HG03571 (cell line): ENCODE data around the gene FGF6.
"Not testable (repeated sequence)": the region's sequence is repeated elsewhere in the genome, so short reads cannot be mapped to it uniquely, and the experiment has no call there.

ENCODE experiments used
- ATAC-seq: cut with Tn5 transposase; IDR thresholded peaks from one replicate; pipeline ENCODE4 v1.9.1; 2021; ENCODE audit not compliant: unreplicated experiment

The FGF6 gene, protein sequence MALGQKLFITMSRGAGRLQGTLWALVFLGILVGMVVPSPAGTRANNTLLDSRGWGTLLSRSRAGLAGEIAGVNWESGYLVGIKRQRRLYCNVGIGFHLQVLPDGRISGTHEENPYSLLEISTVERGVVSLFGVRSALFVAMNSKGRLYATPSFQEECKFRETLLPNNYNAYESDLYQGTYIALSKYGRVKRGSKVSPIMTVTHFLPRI

DNA sequence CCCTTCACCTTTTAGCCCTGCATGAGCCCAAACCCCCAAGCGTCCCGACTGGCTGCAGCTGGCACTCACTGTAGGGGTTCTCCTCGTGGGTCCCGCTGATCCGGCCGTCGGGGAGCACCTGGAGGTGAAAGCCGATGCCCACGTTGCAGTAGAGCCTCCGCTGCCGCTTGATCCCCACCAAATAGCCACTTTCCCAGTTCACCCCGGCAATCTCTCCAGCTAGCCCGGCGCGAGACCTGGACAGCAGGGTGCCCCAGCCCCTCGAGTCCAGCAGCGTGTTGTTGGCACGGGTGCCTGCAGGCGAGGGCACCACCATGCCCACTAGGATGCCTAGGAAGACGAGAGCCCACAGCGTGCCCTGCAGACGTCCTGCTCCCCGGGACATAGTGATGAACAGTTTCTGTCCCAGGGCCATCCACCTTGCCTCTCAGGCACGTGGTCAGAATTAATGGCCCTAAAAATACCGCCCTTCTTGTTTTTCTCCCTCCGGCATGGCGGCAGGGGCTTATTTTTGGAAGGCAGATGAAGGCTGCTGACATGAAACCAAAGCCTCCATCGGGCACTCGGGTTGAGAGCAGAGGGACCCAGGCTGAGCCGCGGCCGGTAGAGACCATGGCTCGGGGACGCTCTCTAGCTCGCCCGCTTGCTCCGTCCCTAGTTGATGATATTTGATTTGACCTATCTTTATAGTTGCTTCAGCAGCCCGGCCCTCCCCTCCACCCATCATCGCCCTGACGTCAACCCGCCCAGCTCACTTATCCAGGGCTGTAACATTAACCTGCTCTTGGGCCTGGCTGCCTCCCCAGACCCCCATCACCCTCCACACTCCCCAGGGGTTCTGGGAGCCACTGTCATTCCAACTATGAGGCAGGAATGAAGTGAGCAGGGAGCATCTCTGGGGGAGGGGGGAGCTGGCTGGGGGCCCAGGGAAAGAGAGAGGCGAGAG lies at the start of gene FGF6:
Gene FGF6, minus strand, starts transcription at position 660 of the 946 bp plus-strand sequence. Its CDS starts 245 bp downstream, at position 415.
- no peak for ATAC-seq

DNA sequence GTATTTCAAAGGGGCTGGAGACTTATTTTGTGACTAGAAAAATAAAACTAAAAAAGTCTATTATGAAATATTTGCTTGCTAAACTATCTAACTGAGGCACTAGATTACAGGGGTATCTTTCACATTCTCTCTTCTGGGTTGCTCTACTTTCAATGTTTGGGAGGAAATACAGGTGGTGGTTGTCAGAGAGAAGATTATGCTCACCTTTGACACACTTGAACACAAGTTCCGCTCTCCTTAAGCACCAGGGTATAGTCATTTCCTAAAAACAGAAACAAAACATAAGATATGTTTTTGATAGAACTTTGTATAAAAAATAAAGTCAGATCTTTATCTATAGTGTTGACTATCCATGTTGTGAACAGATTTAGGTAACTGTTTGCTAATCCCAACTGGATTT lies 45.4 kb upstream of the FGF6 start:
- ATAC-seq, result no peak

DNA sequence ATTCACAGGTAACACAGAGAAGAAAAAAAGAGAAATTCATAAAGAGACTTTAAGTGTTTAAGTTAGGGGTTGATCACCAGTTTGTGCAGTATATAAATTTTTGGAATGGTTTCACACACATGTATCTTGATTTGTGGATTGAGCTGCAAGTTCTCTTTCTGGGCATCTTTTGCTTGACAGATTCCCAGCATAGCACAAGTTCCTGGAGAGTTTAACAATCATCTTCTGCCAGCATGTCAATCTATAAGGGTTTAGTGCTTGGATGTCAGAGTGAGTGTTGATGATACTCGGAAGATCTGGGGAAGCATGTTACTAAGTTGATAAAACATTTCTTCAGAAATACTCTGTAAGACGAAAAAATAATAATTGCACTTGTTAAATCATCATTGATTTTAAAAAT lies 43.9 kb upstream of the FGF6 start:
- no peak for ATAC-seq

DNA sequence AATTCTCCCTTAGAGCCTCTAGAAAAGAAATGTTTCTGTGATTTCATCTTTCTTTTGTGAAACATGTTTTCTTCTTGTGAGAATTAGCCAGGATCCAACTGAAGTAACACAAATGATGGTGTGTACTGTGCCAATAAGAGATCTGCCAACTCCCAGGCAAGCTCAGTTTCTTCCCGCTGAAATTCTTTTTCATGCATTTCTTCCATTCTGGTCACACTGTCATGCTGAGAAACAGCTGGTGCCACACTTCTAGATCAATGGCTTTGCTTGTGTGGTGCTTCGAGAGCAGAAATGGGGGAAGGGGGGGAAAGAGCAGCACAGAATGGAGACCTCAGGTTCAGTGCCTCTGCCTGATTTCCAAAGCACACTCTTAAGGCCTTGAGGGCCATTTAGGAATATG lies 41.4 kb upstream of the FGF6 start:
- ATAC-seq, result no peak

DNA sequence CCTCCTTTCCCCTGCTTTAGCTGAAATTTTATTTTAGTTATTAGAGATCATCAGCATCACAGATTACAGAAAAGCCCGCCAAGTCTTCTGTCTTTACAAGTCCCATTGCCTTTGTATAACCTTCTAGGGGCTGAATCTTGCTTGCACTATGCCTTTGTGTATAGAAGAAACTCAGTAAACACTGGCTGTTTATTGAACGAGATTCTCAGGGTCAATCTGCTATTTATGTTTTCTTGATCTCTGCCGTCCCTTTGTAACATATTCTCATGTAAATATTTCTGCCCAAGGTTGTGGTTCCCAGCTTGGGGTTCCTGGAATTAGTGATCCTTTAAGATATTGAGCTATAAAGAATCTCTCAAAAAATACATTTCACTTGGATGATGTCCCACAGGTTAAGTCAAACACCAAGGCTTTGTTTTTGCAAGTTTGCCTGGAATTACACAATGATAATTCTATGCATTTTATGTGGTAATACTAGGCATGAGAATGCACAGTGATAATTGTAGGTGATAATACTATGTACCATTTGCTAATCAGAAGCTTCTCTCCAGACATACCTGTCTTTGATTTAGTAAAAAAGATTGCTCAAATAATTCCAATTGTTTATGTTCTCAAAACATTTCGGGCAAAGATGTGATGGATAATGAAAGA lies 40.6 kb upstream of the FGF6 start:
- no peak for ATAC-seq

DNA sequence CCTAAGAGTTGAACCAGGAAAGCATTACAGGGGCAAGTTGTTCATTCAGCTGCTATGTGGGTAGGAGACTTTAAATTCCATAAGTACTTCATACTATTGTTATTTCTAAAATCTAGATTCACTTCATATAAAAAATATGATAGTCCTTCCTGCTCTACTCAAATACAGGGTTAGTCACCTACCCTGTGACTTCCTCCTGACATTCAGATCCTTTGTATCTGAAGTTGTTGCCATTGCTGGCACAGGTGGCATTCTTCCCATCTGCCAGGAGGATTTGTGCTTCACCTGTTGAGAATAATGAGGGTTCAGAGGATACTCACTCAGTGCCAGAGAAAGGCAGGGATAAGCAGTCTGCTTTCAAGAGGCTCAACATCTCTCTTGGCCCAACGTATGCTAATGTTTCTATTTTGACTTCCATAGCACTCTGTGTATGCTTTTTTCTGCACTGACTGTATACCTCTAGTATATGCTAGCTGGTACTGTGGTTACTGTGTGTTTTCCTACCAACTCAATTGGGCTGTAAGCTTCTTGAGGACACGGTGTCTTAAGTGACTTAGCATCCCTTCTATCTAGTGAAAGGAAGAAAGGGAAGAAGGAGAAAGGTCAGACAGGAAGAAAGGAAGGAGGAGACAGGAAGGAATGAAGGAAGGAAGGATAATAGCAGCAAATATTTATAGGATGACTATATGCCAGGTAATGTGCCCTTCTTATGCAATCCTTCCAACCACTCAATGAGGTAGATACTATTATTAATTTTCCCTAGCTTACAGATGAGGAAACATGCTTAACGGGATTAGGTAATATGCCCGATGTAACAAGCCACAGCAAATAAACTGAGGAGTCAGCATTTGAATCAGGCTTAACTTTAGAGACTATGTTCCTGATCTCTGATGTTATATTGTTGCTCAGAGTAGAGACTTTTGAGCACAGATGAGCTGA lies 38.5 kb upstream of the FGF6 start:
- ATAC-seq, result no peak

DNA sequence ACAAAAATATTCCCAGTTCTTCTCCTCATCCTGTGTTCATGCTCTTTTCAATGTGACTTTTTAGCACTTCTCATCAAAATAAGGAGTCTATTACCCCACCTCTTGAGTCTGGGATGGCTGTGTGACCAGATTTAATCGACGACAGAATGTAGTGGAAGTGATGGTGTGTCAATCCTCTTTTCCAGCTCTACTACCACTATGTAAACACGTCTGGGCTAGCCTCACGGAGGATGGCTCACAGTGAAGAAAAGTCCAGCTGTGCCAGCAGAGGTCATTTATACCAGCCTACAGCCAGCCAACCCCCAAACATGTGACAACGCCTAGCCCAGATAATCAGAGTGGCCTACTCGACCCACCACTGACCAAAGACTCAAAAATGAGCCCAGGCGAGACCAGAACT lies 37.3 kb upstream of the FGF6 start:
- no peak for ATAC-seq

DNA sequence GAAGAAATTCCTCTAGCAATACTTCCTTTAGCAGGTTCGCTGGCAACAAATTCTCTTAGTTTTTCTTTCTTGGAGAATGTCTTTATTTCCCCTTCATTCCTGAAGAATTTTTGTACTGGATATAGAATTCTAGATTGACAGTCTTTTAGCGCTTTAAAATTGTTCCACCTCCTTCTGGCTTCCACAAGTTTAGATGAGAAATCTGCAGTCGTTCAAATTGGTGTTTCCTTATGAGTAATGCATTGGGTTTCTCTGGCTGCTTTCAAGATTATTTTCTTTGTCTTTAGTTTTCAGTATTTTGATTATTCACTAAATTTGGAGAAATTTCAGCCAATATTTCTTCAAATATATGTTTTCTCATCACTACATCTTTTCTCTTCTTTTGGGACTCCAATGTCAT lies 33.3 kb upstream of the FGF6 start:
- ATAC-seq, result no peak

DNA sequence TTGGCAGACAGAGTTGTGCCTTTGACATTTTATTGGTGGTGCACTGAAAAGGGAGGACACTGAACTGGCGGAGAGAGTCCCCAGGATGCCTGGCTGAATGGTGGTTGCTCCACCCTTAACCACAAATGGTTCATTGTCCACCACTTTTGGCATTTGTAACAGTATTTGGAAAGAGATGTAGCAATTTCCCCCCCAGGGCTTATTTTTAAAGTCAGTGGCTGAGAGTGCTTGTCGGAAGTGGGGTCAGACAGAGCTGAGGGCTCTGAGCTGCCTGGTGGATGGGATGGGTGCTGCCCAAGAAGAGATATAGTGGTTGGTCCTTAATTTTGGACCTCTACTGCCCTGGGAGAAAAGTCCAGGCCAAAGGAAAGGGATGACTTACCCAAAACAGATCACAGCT lies 31.5 kb upstream of the FGF6 start:
- no peak for ATAC-seq

DNA sequence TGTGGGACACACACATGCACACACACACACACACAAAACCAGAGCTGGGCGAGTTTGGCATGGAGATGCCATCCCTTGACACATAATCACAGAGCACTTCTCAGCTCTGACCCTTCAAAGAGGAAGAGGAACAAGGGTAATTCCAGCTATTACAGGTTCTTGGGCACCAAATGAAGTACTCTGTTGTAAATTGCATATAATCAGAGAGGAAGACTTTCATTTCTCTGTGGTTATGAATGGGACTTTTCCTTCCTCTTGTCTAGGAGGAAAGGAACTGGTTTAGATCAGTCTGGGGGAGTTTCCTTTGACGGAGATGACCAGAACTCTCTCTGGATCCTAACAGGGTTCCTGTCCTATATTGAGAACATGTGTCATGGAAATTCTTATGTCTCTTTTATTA lies 26.4 kb upstream of the FGF6 start:
- no peak for ATAC-seq

DNA sequence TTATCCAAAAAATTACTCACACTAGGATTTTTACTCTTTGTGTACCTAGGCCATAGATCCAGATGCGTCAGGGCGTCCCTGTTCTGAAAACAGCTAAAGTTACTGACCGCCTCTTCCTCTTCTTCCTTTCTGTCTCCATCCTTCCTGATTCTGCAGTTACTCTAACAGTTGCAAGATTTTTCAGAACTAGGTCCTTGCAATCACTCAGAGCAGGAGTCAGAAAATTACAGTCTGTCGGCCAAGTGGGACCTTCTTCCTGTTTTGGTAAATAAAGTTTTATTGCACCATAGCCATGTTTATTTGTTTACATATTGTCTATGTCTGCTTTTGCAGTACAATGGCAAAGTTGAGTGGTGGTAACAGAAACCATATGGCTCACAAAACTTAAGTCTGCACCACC lies 25.6 kb upstream of the FGF6 start:
- ATAC-seq, result no peak

DNA sequence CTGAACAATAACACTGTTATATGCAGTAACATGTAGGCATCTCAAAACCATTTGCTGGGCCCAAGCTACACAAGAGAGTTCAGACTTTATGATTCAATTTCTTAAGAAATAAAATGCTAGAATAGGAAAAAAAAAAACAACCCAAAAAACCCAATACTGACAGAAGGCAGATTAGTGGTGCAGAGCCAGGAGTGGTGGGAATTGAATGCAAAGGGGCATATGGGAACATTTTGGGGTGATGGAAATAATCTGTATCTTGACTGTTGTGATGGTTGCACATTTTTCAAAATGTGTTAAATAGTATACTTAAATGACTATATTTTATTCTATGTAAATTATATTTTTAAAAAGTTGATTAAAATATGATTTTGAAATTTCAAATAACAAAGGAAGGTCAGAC lies 23.4 kb upstream of the FGF6 start:
- no peak for ATAC-seq

DNA sequence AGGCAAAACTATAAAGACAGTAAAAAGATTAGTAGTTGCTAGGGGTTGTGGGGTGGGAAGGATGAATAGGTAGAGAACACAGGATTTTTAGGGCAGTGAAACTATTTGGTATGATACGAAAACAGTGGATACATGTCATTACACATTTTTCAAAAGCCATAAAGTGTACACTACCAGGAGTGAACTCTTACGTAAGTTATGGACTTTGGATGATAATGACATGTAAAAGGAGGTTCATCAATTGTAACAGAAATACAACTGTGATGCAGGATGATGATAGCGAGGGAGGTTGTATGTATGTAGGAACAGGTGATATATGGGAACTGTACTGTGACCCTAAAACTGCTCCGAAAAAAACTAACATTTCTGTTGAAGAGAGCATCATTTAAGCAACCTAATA lies 15.1 kb upstream of the FGF6 start:
- ATAC-seq, result no peak

DNA sequence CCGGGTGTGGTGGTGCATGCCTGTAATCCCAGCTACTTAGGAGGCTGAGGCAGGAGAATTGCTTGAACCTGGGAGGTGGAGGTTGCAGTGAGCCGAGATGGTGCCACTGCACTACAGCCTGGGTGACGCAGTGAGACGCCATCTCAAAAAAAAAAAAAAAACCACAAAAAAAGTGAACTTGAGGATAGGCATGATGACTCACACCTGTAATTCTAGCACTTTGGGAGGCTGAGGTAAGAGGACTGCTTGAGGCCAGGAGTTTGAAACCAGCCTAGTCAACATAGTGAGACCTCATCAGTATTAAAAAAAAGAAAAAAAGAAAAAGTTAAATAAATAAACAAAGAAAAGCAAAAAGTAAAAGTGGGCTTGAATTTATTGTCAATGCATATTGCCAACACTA lies 10.2 kb upstream of the FGF6 start:
- ATAC-seq, result not testable (repeated sequence)

DNA sequence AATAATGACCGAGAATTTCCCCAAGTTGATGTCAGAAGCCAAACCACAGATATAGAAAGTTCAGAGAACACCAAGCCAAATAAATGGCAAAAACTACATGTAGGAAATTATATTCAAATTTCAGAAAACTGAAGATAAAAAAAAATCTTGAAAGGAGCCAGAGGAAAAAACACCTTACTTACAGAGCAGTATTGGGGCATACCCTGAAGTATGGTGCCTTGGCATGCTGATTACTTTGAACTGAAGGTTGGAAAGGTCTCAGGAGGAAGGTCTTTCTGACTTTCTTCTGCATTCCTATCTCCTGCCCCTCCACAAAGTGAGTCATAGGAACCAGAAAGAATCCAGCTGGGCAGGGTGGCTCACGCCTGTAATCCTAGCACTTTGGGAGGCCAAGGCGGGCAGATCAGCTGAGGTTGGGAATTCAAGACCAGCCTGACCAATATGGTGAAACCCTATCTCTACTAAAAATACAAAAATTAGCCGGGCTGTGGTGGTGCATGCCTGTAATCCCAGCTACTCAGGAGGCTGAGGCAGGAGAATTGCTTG lies 8.8 kb upstream of the FGF6 start:
- no peak for ATAC-seq

DNA sequence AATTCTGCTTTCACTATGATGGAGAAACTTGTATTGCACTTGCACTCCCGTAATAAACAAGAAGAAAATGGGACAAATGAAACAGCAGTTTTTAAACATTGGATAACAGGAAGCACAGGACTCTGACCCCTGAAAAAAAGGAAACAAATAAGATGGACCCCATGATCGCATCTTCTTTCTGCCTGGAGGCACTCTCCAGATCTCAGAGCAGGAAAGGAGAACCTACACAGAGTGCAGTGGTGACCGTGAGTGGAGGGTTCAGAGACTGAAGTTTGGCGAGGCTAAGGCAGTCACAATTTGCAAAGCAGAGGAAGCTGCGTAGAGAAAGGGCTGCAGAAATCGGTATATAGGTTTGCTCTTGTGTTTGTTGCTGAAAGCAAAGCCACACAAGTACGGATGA lies 6.1 kb upstream of the FGF6 start:
- ATAC-seq, result no peak

DNA sequence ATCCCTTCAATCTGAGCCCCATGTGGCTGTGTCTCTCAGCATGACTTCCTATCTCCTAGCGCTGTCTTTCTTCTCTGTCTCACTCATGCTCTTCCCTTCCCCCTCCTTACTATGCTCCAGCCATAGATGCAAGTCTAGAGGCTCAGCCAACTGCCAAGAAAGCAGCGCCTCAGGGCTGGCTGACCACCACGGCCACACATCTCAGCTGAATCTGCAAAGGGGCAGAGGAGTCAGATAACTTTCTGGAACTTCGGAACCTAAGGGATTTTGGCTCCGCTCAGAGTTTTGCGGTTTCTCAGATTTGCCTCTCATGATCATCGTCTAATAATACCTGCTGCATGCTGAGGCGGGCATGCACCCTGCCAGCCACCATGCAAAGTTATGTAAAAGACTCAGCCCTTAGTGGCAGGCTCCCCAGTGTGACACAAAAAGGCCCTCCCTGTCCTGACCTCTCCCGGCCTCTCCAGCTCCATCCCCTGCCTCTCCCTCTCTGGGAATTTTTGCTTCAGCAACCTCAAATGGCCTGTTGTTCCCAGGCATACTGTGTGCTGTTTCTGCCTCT lies 5.0 kb upstream of the FGF6 start:
- no peak for ATAC-seq

DNA sequence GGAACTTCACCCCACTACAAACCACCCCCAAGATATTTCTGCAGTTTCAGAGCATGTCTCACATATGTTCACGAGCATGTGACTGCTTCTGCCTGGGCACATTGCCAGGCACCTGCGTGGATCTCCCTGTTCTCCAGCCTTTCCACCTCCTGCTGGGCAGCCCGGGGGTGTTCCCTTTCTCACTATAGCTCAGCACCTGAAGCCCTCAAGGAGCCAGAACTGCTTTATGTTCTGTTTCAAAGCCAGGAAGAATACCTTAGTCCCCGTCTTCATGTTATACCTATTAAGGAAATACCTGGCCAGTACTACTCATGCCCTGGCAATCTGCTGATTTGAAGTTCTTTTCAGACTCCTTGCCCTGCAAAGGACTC lies 4.2 kb upstream of the FGF6 start:
- ATAC-seq, result no peak

DNA sequence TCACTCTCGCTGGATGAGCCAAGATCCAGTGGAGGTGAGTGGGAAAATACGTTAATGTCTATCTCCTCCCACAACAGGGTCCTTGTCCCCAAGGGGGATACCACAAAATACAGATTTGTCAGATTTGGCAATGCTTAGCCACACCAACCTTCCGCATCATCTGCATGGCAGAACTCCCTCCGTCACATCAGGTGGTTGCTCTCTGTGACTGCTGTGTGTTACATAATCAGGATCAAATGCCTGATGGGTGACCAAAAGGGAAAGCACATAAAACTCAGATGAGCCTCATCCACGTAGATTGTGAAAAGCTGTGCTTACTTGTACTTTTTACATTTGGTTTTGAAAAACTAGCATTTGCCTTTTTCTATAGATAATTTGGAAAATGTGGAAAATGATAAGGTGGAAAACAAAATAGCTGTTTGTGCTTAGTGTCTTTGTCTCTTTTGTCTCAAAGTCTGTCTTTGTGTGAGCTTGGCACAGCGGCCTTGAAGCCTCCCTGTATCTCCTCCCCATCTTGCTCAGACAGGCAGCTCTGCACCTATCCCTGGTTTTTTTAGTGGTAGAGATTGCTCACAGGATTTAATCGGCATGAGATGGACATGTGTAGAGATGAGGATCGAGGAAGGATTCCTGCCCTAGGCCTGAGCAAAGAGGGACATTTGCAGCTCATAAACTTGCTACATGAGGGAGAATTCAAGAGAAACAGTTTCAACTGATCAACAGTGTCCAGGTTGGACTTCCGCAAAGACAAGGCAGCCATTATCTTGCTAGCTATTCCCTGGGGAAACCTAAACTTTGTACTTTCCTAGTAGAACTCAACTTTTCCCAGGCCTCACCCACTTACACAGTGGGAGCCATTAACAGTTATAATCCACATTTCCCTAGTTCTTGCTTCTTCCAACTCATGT lies 3.6 kb upstream of the FGF6 start:
- no peak for ATAC-seq
